HepG2 (cell line): ENCODE measurements around the gene OAS2. TPM values are rescaled to one million over a fixed set of nuclear protein-coding genes. Genes with fewer than 3 reads are reported as not detected.

Experiments used
- NCOA5 ChIP-seq: sonication (generic); formaldehyde crosslinking; IDR thresholded peaks from 2 replicates; pipeline ENCODE4 v1.4.0; 2020; ENCODE audit warnings: missing genetic modification reagents
- NFE2L1 ChIP-seq: sonication (generic); formaldehyde crosslinking; IDR thresholded peaks from 2 replicates; pipeline ENCODE4 v1.4.0; 2020; ENCODE audit warnings: missing genetic modification reagents, mild to moderate bottlenecking, borderline replicate concordance
- PAWR ChIP-seq: sonication (generic); formaldehyde crosslinking; IDR thresholded peaks from 2 replicates; pipeline ENCODE4 v1.4.0; 2020; ENCODE audit warnings: missing genetic modification reagents, mild to moderate bottlenecking, borderline replicate concordance
- REXO4 ChIP-seq: sonication (generic); formaldehyde crosslinking; IDR thresholded peaks from 2 replicates; pipeline ENCODE4 v1.8.0; 2022; ENCODE audit warnings: missing genetic modification reagents, mild to moderate bottlenecking, borderline replicate concordance
- SRSF4 ChIP-seq: fragments of 200-400 bp; formaldehyde crosslinking; IDR thresholded peaks from one replicate; pipeline ENCODE4 v1.6.1; 2018; ENCODE audit warnings: mild to moderate bottlenecking, low read depth, low read length, moderate library complexity; ENCODE audit not compliant: poor library complexity, severe bottlenecking
- SSRP1 ChIP-seq: IDR thresholded peaks from 2 replicates; pipeline ENCODE4 v1.6.1; 2016; ENCODE audit warnings: control low read depth
- TMF1 ChIP-seq: sonication (generic); formaldehyde crosslinking; IDR thresholded peaks from 2 replicates; pipeline ENCODE4 v1.8.1; 2022; ENCODE audit warnings: low read depth, missing genetic modification reagents
- ZNF3 ChIP-seq: IDR thresholded peaks from 2 replicates; pipeline ENCODE4 v1.7.0; 2017; ENCODE audit warnings: inconsistent platforms
- ZNF616 ChIP-seq: sonication (generic); formaldehyde crosslinking; IDR thresholded peaks from 2 replicates; pipeline ENCODE4 v1.5.0; 2020; ENCODE audit warnings: low read depth, mild to moderate bottlenecking, missing genetic modification reagents
- ZNF672 ChIP-seq: sonication (generic); formaldehyde crosslinking; IDR thresholded peaks from 2 replicates; pipeline ENCODE4 v1.8.1; 2022; ENCODE audit warnings: missing genetic modification reagents
- ZNF703 ChIP-seq: sonication (generic); formaldehyde crosslinking; IDR thresholded peaks from 2 replicates; pipeline ENCODE4 v1.5.1; 2020; ENCODE audit warnings: missing genetic modification reagents, mild to moderate bottlenecking, moderate library complexity, borderline replicate concordance
- polyA plus RNA-seq, 8 experiments: library from polyadenylated mRNA; depleted of rRNA in 3 of 8; stranded (reverse) in 7 of 8; unstranded in 1 of 8; fragments of >200 nt; fragmentation: Illumina TruSeq in 4 of 8; extraction: Trizol in 4 of 8; gene quantifications; 2 replicates each; pipeline versions ENCODE4 v1.2.1 to v1.2.3, GENCODE V29; 2011 to 2016; ENCODE audit warnings: low read depth in 4 of 8, missing spikeins in 1 of 8, mixed read lengths in 1 of 8; ENCODE audit not compliant: insufficient read depth in 1 of 8
- total RNA-seq, 5 experiments: library from RNA; depleted of rRNA; stranded (reverse); fragments of >200 nt; fragmentation: Illumina TruSeq; extraction: Trizol; gene quantifications; 2 replicates each; pipeline ENCODE4 v1.2.3, GENCODE V29; 2016; ENCODE audit warnings: low read depth in 1 of 5
- TF ChIP-seq, protein P1 (sequence below), 2 experiments: fragments of 450-650 bp in 1 of 2; sonication (generic) in 1 of 2; formaldehyde crosslinking in 1 of 2; IDR thresholded peaks; 2 replicates each; pipeline versions ENCODE4 v1.6.1 to v1.8.0; 2016 to 2022; ENCODE audit warnings: antibody characterized with exemption in 1 of 2, mild to moderate bottlenecking in 1 of 2, missing genetic modification reagents in 1 of 2
- TF ChIP-seq, protein P2 (sequence below): sonication (generic); formaldehyde crosslinking; IDR thresholded peaks from 2 replicates; pipeline ENCODE4 v1.4.0; 2020; ENCODE audit warnings: missing genetic modification reagents
- TF ChIP-seq, protein P3 (sequence below): IDR thresholded peaks from 2 replicates; pipeline ENCODE4 v1.6.1; 2016; ENCODE audit warnings: control low read depth
- TF ChIP-seq, protein P4 (sequence below): sonication (generic); formaldehyde crosslinking; IDR thresholded peaks from 2 replicates; pipeline ENCODE4 v1.8.1; 2023; ENCODE audit warnings: mild to moderate bottlenecking, missing genetic modification reagents

Gene OAS2
- total and polyA plus RNA-seq, 2 of the 13 experiments (the other 11 are each of a cell fraction or from before 2014, with no cell fraction given), result 0.05 to 0.24 TPM

GRCh38 chr12:112937741-112938719, 40.3 kb upstream of the OAS2 start, which contains the start of gene OAS3 (continued):
- TF ChIP-seq, protein P1, sequence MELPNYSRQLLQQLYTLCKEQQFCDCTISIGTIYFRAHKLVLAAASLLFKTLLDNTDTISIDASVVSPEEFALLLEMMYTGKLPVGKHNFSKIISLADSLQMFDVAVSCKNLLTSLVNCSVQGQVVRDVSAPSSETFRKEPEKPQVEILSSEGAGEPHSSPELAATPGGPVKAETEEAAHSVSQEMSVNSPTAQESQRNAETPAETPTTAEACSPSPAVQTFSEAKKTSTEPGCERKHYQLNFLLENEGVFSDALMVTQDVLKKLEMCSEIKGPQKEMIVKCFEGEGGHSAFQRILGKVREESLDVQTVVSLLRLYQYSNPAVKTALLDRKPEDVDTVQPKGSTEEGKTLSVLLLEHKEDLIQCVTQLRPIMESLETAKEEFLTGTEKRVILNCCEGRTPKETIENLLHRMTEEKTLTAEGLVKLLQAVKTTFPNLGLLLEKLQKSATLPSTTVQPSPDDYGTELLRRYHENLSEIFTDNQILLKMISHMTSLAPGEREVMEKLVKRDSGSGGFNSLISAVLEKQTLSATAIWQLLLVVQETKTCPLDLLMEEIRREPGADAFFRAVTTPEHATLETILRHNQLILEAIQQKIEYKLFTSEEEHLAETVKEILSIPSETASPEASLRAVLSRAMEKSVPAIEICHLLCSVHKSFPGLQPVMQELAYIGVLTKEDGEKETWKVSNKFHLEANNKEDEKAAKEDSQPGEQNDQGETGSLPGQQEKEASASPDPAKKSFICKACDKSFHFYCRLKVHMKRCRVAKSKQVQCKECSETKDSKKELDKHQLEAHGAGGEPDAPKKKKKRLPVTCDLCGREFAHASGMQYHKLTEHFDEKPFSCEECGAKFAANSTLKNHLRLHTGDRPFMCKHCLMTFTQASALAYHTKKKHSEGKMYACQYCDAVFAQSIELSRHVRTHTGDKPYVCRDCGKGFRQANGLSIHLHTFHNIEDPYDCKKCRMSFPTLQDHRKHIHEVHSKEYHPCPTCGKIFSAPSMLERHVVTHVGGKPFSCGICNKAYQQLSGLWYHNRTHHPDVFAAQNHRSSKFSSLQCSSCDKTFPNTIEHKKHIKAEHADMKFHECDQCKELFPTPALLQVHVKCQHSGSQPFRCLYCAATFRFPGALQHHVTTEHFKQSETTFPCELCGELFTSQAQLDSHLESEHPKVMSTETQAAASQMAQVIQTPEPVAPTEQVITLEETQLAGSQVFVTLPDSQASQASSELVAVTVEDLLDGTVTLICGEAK (IDR thresholded peaks at IDR 0.05), result no peak
- TF ChIP-seq, protein P1 (CRISPR knock-in tag; IDR thresholded peaks at IDR 0.05), result 0 out of 2 replicates have a peak, but pooled peaks have one; percentile 56
- TF ChIP-seq TMF1 (CRISPR knock-in tag), result no peak
- TF ChIP-seq, protein P2, sequence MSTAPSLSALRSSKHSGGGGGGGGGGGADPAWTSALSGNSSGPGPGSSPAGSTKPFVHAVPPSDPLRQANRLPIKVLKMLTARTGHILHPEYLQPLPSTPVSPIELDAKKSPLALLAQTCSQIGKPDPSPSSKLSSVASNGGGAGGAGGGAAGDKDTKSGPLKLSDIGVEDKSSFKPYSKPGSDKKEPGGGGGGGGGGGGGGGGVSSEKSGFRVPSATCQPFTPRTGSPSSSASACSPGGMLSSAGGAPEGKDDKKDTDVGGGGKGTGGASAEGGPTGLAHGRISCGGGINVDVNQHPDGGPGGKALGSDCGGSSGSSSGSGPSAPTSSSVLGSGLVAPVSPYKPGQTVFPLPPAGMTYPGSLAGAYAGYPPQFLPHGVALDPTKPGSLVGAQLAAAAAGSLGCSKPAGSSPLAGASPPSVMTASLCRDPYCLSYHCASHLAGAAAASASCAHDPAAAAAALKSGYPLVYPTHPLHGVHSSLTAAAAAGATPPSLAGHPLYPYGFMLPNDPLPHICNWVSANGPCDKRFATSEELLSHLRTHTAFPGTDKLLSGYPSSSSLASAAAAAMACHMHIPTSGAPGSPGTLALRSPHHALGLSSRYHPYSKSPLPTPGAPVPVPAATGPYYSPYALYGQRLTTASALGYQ (CRISPR knock-in tag), result no peak; the same call in 1 of the 2 replicates
- TF ChIP-seq PAWR (CRISPR knock-in tag), result no peak
- TF ChIP-seq NFE2L1 (CRISPR knock-in tag), result no peak
- TF ChIP-seq SRSF4, result no peak
- TF ChIP-seq ZNF616 (CRISPR knock-in tag), result no peak
- TF ChIP-seq, protein P3, sequence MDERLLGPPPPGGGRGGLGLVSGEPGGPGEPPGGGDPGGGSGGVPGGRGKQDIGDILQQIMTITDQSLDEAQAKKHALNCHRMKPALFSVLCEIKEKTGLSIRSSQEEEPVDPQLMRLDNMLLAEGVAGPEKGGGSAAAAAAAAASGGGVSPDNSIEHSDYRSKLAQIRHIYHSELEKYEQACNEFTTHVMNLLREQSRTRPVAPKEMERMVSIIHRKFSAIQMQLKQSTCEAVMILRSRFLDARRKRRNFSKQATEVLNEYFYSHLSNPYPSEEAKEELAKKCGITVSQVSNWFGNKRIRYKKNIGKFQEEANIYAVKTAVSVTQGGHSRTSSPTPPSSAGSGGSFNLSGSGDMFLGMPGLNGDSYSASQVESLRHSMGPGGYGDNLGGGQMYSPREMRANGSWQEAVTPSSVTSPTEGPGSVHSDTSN (CRISPR knock-in tag), result no peak
- TF ChIP-seq NCOA5, result no peak
- TF ChIP-seq ZNF672 (CRISPR knock-in tag), result no peak
- TF ChIP-seq, protein P4, sequence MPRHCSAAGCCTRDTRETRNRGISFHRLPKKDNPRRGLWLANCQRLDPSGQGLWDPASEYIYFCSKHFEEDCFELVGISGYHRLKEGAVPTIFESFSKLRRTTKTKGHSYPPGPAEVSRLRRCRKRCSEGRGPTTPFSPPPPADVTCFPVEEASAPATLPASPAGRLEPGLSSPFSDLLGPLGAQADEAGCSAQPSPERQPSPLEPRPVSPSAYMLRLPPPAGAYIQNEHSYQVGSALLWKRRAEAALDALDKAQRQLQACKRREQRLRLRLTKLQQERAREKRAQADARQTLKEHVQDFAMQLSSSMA (CRISPR knock-in tag), result peak; percentile 55; the same call in 1 of the 2 replicates
- TF ChIP-seq ZNF3 (CRISPR knock-in tag), result no peak
- no peak for TF ChIP-seq ZNF703 (CRISPR knock-in tag)
- no peak for TF ChIP-seq REXO4 (CRISPR knock-in tag)
- TF ChIP-seq SSRP1 (CRISPR knock-in tag), result no peak
